DMS153 treated with DMSO at 0.1 percent for 48 hours (cell line): ENCODE measurements around the gene TNNC2.
"Not testable (repeated sequence)": the region's sequence is repeated elsewhere in the genome, so short reads cannot be mapped to it uniquely, and the experiment has no call there.

ENCODE experiments used
- DNase-seq: peaks from one replicate; lab custom pipeline; 2025; ENCODE audit not compliant: unreplicated experiment; lab: John Stamatoyannopoulos, UW

The TNNC2 gene

DNA sequence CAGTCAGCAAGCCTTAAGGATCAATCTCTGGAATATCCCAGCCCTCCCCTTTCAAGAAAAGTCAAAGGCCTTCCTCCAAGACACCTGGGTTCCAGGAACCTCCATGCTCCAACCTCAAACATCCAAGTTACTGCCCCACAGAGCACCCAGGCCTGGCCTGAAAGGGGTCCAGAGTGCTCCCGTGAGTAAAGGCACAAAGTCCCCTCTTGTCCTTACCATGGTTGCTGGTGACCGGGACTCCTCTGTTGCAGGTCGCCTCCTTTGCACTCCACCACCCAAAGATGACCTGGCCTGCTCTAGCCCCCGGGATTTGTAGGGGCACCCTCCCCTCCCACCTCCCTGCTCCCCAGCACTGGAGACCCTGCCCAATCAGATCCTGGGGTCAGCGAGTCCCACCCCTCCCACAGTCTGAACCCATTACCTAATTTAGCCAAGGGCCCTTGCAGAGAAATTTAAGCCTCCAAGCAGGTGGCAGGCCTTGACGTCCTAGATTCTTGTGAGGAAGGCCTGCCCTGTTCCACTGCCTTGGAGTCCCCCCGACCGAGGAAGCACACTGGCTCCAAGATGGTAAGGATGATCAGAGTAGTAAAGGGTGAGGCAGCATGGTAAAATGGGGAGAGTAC is at the start of gene TNNC2:
Gene TNNC2, minus strand, starts transcription at position 283 of the 623 bp plus-strand sequence. Its CDS starts 64 bp downstream, at position 219.
- no peak for DNase-seq

DNA sequence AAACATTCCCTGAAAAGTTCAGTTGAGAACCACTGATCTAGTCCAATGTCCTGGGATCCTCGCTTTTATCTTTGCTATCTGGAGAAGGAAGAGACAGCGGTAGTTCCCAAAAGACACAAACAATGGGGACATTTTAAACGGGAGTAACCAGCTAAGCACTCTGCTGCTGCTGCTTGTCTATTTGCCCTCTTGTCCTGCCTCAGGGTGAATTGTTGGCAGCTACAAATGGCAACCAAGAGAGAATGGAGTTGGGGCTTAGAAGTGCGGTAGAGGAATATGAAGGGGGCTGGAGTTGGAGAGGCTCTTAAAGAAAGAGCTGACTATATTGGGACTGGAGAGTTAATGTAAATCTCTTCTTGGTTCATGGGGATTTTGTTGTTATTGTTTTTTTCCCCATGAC is 47.5 kb upstream of the TNNC2 start:
- no peak for DNase-seq

DNA sequence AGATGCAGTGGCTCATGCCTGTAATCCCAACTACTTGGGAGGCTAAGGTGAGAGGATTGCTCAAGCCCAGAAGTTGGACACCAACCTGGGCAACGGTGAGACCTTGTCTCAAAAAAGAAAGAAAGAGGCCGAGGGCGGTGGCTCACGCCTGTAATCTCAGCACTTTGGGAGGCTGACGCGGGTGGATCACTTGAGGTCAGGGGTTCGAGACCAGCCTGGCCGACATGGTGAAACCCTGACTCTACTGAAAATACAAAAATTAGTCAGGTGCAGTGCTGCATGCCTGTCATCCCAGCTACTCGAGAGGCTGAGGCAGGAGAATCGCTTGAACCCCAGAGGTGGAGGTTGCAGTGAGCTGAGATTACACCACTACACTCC is 47.0 kb upstream of the TNNC2 start:
- not testable (repeated sequence) for DNase-seq

DNA sequence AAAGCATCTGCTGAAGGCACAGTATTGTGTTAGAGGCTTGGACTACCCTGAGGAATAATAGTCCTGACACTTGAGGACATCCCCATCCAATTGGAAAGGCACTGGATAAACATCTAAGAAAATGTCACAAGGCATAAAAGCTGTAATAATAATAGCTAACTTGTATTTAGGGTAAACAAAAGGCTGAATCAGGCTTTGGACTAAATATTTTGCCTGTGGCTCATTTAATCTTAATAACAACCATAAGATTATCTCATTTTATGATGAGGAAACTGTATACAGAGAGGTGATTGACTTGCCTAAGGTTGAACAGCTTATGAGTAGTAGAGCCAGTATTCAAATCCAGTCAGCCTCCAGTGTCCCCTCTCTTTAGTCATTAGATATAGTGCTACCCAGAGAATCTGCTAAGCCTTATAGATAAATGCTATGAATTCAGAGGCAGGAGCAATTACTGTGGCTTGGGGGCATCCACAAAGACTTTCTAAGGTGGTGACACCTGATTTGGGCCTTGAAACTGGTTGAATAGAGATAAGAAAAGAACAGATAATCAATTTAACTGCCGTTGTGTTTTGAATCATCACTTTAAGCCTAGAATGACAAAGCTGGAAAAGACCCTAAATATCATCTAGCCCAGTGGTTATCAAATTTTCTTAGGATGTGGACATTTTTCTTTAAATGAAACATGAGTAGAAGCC is 46.4 kb upstream of the TNNC2 start:
- DNase-seq = no peak

DNA sequence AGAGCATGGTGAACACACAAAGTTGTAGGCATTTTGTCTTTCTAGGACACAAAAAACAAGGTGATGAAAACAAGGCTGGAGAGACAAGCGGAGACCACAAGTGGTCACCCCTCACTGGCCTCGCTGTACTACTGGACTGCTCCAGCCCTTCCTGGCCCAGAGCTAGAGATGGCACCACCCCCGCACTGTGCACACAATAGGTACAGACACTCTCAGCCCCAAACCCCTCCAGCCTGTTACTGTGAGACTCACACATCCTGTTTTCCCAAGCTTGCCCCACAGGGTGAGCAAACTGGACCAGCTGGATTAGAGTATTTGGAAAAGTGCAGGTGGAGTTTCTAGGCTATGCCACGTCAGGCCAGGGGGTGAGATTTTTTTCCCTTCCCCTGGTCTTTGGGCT is 45.5 kb upstream of the TNNC2 start:
- no peak for DNase-seq

DNA sequence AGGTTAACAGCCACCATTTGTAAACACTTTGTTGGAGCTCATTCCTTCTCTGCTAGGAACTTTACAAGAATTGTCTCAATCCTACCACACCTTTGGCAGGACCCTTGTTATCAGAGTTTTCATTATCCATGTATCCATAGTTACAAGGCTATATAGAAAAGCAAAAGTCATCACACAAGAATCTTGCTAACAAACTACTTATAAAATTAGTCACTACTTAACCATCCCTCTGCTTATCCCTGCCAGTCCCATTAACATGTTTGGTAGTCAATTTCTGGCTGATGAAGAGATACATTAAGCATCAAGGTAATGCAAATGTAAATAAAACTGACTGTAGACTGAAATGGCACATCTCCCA is 40.7 kb upstream of the TNNC2 start:
- no peak for DNase-seq

DNA sequence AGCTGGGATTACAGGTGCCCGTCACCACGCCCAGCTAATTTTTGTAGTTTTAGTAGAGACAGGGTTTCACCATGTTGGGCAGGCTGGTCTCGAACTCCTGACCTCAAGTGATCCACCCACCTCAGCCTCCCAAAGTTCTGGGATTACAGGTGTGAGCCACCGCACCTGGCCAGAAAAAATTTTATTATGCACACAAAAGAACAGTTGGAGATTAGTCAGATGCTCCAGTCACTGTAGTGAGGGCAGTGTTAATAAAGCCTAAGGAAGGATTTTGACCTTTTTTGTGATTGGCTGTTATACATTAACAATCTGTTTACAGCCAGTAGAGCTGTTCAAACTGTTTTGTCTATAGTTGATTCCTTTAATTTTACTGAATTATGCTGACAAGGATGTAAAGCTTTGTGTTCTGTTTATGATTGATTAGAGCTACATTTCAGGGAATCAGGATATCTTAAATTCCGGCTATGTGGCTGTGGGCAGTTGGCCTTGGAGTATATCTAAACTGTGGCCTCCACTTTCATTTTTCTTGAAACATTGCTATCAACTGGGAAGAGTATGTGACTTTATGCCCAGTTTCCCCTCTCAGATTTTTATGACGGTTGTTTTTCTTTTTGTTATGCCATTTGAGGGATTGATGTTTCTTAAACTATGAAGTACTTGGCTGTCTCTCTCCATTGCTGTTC is 40.2 kb upstream of the TNNC2 start:
- no peak for DNase-seq

DNA sequence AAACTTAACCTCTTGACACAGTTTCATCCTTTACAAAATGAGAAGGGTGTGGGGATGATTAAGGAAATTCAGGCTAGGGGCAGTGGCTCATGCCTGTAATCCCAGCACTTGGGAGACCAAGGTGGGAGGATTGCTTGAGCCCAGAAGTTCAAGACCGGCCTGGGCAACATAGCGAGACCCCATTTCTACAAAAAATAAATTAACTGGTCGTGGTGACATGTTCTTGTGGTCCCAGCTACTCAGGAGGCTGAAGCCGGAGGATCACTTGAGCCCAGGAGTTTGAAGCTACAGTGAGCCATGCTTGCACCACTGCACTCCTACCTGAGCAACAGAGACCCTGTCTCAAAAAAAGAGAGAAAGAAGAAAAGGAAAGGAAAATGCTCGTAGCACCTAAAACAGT is 39.3 kb upstream of the TNNC2 start:
- no peak for DNase-seq

DNA sequence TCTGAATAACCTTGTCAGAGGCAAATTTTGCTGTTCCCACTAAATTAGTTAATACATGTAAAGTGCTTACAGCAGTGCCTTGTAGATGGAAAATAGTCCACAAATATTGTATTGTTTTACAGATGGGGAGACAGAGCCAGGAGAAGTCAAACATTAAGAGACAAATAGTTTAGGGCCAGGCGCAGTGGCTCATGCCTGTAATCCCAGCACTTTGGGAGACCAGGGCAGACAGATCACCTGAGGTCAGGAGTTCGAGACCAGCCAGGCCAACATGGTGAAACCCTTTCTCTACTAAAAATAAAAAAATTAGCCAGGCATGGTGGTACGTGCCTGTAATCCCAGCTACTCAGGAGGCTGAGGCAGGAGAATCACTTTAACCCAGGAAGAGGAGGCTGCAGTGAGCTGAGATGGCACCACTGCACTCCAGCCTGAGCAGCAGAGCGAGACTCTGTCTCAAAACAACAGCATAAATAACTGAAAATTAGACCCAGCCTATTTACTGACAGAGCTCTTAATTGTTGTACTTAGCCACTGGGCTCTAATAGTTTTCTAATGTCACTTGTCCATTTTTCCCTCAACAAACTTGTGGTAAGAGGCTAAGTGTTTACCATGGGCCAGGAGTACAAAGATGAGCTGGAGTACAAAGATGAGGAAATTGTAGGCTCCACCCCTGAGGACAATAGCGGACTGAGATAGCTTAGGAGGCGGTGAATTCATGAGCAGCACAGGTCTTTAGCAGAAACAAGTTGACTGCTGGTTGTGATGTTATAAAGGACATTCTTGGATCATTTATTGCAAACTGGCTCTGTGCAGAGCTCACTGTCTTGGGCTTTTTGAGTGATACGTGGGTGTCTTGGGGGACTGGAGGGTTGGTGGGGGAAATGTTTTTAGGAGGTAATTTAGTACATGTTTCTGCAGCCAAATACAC is 36.7 kb upstream of the TNNC2 start:
- DNase-seq = peak; percentile 14

DNA sequence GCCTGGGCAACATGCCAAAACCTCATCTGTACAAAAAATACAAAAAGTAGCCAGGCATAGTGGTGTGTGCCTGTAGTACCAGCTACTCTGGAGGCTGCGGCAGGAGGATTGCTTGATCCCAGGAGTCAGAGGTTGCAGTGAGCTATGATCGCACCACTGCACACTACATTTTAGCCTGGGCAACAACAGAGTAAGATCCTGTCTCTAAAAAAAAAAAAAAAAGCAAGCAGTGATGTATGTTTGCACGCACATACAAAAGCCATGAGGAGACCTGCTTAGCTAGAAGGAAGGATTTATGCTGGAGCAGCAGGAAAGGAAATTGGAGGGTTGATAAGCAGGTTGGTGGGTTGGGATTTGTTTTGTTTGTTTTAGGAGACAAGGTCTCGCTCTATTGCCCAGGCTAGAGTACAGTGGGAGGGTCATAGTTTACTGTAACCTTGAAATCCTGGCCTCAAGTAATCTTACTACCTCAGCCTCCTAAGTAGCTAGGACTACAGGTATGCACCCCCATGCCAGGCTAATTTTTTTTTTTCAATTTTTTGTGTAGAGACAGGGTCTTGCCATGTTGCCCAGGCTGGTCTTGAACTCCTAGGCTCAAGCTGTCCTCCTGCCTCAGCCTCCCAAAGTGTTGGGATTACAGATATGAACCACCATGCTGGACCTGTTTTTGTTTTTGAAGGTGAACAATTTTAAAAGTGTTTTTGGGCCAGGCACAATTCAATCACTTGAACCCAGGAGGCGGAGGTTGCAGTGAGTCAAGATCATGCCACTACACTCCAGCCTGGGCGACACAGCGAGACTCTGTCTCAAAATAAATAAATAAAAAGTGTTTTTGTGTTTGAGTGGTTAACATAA is 34.3 kb upstream of the TNNC2 start:
- peak; percentile 15 for DNase-seq

DNA sequence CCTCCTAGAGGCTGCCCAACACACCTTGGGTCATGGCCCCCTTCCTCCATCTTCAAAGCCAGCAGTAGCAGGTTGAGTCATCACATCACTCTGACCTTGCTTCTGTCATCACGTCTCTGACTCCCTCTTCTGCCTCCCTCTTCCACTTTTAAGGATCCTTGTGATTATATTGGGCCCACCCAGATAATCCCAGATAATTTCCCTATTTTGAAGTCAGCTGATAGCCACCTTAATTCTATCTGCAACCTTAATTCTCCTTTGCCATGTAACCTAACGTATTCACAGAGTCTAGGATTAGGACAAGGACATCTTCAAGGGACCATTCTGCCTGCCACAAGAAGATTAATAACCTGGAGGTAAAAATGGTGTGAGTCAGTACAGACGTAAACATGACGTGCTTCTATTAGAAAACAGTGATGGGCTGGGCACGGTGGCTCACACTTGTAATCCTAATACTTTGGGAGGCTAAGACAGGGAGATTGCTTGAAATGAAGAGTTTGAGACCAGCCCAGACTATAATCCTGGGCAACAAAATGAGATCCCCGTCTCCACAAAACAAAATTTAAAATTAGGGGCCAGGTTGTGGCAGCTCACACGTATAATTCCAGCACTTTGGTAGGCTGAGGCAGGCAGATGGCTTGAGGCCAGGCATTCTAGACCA is 33.6 kb upstream of the TNNC2 start:
- no peak for DNase-seq

DNA sequence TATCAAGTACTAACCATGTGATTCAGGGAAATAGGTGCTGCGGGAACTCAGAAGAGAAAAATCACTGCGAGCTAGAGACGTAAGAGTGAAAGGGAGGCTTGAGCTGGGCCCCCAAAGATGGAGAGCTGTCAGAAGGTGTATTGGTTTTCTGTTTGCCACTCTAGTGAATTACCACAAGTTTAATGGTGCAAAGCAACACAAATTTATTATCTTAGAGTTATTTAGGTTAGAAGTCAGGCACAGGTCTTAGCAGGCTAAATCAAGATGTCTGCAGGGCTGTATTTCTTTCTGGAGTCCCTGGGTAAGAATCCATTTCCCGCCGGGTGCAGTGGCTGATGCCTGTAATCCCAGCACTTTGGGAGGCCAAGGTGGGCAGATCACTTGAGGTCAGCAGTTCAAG is 32.8 kb upstream of the TNNC2 start:
- no peak for DNase-seq

DNA sequence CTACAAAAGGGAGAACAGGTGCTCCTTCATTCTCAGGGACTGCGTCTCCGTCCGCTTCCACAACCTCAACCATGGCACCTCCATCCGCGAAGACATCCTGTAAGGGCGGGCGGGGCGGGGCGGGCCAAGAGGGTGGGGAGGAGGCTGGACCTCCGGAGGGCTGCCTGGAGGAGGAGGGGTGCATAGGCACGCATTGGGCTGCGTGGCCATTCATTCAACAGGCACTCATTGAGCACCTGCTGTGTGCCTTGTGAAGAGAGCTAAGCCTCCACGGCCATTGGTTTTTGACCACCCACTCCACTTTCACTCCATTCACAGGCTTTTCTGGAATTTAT is 30.7 kb upstream of the TNNC2 start:
- DNase-seq = no peak

DNA sequence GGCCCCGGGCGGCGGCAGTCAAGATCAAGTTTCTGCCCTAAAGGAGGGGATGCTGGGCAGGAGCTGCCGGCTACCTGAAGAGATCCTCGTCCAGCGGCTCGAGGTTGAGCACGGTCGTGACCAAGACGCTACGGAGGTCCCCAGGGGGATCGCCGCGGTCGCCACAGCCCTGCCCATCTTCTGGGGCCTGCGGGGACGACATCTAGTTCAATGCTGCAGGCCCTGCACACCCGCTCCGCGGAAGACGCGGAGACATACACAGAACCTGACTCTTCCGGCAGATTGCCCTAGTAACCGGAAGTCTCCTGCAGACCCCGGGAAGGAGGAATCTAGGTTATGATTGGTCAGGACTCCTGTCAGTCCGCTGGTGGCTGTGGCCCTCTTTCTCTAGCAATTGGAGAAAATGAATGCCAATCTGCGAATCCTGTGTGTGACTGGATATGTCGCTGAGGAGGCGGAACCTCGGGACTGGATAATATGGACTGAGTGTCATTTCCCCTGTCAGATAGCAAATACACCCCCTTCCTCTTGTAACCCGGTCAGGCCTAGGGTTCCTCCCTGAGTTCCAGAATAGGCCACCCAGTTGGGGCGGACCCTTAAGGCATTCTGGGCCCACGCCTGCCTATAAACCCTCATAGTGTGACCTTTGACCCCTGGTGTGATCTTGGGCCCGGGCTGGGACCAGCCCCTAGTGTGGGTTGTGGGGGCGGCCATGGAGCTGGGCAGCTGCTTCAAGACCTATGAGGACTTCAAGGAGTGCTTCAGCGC is 30.2 kb upstream of the TNNC2 start, which contains the start of the genes ACOT8 and ZSWIM3:
Gene ACOT8, minus strand, starts transcription at position 279 of the 768 bp plus-strand sequence. Its CDS starts 77 bp downstream, at position 202.
Gene ZSWIM3, plus strand, starts transcription at position 501 of the 768 bp plus-strand sequence. Its CDS starts 212 bp downstream, at position 713.
- DNase-seq = peak; percentile 98

DNA sequence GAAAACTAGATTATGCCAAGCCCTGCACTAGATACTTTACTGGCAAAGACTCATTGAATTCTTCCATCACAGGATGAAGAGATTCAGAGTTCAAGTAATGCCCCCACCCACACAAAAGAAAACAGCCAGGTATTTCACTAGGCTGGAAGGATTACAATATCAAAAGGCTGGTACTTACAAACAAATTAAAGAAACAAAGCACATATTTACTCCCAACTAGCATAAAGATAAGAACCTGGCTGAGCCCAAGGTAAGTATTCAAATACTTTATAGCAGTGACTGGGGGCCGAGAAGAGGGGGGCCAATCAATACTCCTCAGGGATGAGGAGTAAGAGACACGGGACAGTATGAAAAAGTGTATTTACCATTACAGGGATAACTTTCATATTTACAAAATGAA is 26.4 kb upstream of the TNNC2 start:
- DNase-seq = no peak

DNA sequence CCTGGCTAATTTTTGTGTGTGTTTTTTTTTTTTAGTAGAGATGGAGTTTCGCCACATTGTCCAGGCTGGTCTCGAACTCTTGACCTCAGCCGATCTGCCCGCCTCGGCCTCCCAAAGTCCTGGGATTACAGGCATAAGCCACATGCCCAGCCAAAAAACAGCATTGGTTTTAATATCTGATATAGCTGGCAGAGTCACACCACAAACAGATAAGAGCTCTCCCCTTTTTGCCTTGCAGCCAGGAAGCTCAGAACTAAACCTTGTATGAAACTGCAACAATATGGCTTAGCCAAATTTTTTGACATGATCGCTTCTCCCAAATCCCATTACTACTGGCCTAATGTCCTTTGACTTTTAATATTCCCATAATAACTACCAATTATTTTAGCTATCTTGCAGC is 25.2 kb upstream of the TNNC2 start:
- DNase-seq = no peak

DNA sequence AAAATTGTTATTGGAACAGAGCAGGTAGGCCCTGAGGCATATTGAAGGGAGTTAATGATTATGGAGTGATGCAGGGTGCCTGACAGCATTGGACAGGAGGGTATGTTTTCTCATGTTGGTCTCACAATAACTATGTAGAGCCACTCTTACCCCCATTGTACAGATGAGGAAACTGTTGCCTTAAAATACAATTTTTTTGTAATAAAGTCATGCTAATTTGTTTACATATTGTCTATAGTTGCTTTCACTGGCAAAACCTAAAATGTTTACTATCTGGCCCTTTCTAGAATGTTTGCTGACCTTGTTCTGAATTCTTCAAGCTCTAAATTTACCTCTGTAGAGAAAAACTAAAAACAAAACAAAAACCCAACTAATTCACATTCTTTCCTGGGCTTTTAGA is 24.4 kb upstream of the TNNC2 start:
- DNase-seq = no peak

DNA sequence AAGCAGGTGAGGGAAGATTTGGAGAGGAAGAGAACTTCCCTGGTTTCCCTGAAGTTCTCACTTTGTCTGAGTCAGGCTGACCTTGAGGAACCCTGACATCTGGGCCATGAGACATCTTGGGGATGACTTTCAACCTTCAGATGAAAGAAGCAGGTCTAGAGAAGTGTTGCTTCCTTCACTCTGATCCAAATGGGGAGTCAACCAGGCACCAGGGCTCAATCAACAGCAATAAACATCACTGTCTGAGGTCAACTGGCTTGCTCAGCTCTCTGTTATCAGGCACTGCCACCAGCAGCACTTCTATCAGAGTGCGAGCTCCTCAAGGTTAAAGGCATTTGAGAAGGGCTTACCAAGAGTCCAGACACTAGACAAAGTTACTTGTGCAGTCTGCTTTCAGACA is 23.8 kb upstream of the TNNC2 start:
- DNase-seq = no peak

DNA sequence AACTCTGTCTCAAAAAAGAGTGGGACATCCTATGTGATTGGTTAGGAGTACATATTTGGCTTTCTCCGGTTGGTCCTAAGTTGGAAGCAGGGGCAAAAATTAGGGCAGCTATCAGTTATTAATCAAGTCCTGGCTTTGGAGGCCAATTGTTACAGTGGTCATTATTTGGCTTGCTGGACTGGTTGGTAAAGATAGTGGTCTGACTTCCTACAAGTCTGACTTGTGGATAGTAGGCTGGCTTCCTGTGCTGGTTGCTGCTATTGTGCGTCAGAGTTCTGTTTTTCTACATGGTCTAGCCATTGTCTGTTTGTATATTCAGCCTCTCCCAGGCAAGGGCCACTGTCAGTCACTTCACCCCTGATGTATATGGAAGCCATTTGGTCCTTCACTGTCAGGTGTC is 23.1 kb upstream of the TNNC2 start:
- DNase-seq = no peak
